Stomach (tissue), 4 donors: Measurements from ENCODE around the gene SEMA7A.

Experiments used
- POLR2A ChIP-seq, 4 donors: fragments of 450-650 bp; IDR thresholded peaks; one replicate each; pipeline ENCODE4 v1.6.1; 2016; ENCODE audit warnings: antibody characterized with exemption in 4 of 4, control low read depth in 2 of 4, mild to moderate bottlenecking in 1 of 4, moderate library complexity in 1 of 4
- TF ChIP-seq, protein P1 (sequence below), 7 experiments: fragments of 450-650 bp in 4 of 7; fragments of 200-600 bp in 3 of 7; sonication (generic) in 3 of 7; IDR thresholded peaks; one replicate each; pipeline ENCODE4 v1.5.1; 2016 to 2019; ENCODE audit warnings: antibody characterized with exemption in 7 of 7, control low read depth in 2 of 7, mild to moderate bottlenecking in 1 of 7

- TF ChIP-seq, protein P1, sequence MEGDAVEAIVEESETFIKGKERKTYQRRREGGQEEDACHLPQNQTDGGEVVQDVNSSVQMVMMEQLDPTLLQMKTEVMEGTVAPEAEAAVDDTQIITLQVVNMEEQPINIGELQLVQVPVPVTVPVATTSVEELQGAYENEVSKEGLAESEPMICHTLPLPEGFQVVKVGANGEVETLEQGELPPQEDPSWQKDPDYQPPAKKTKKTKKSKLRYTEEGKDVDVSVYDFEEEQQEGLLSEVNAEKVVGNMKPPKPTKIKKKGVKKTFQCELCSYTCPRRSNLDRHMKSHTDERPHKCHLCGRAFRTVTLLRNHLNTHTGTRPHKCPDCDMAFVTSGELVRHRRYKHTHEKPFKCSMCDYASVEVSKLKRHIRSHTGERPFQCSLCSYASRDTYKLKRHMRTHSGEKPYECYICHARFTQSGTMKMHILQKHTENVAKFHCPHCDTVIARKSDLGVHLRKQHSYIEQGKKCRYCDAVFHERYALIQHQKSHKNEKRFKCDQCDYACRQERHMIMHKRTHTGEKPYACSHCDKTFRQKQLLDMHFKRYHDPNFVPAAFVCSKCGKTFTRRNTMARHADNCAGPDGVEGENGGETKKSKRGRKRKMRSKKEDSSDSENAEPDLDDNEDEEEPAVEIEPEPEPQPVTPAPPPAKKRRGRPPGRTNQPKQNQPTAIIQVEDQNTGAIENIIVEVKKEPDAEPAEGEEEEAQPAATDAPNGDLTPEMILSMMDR (IDR thresholded peaks at IDR 0.05): no peak
- TF ChIP-seq POLR2A (IDR thresholded peaks at IDR 0.05): no peak
Measured at GRCh38 chr15:74410502-74410901, 23.3 kb downstream of the SEMA7A start.
